HL-60 (cell line): ENCODE data around the gene APIP.

Experiments
- DNase-seq, 2 experiments: peaks; one replicate each; pipeline ENCODE4 v3.0.0-alpha.2; 2010 to 2020; ENCODE audit warnings: low read depth in 1 of 2, low spot score in 1 of 2
- H3K27ac ChIP-seq: fragments of 250-450 bp; sonication (Bioruptor Pico); replicated peaks from 2 replicates; pipeline ENCODE4 v1.5.1; 2020; ENCODE audit warnings: mild to moderate bottlenecking, moderate library complexity
- H3K27me3 ChIP-seq: fragments of 250-450 bp; sonication (Bioruptor Pico); 2 replicates; pipeline ENCODE4 v1.5.1; 2021; ENCODE audit warnings: mild to moderate bottlenecking, moderate library complexity; ENCODE audit not compliant: insufficient read depth, poor library complexity, severe bottlenecking
- H3K4me3 ChIP-seq: replicated peaks from 2 replicates; pipeline ENCODE4 v1.5.1; 2011; ENCODE audit warnings: mild to moderate bottlenecking, control low read depth, low read length; ENCODE audit not compliant: insufficient read depth
- GABPA ChIP-seq: IDR thresholded peaks from 2 replicates; pipeline ENCODE4 v1.6.1; 2012; ENCODE audit warnings: low read depth
- POLR2AphosphoS5 ChIP-seq: IDR thresholded peaks from 2 replicates; pipeline ENCODE4 v1.6.1; 2012; ENCODE audit warnings: low read depth
- SPI1 ChIP-seq: IDR thresholded peaks from 2 replicates; pipeline ENCODE4 v1.6.1; 2012; ENCODE audit warnings: low read depth, mild to moderate bottlenecking, borderline replicate concordance
- TF ChIP-seq, protein P1 (sequence below): IDR thresholded peaks from 2 replicates; pipeline ENCODE4 v1.6.1; 2012; ENCODE audit warnings: low read depth; ENCODE audit not compliant: insufficient replicate concordance
- TF ChIP-seq, protein P2 (sequence below): IDR thresholded peaks from one replicate; pipeline ENCODE4 v1.5.1; 2011; ENCODE audit warnings: low read length, control low read depth, inconsistent platforms; ENCODE audit not compliant: insufficient read depth

The APIP gene

GRCh38 chr11:34860518-34860917, 55.7 kb downstream of the APIP start:
- TF ChIP-seq POLR2AphosphoS5 = no peak
- TF ChIP-seq SPI1 = no peak
- no peak for TF ChIP-seq GABPA
- TF ChIP-seq, protein P1, sequence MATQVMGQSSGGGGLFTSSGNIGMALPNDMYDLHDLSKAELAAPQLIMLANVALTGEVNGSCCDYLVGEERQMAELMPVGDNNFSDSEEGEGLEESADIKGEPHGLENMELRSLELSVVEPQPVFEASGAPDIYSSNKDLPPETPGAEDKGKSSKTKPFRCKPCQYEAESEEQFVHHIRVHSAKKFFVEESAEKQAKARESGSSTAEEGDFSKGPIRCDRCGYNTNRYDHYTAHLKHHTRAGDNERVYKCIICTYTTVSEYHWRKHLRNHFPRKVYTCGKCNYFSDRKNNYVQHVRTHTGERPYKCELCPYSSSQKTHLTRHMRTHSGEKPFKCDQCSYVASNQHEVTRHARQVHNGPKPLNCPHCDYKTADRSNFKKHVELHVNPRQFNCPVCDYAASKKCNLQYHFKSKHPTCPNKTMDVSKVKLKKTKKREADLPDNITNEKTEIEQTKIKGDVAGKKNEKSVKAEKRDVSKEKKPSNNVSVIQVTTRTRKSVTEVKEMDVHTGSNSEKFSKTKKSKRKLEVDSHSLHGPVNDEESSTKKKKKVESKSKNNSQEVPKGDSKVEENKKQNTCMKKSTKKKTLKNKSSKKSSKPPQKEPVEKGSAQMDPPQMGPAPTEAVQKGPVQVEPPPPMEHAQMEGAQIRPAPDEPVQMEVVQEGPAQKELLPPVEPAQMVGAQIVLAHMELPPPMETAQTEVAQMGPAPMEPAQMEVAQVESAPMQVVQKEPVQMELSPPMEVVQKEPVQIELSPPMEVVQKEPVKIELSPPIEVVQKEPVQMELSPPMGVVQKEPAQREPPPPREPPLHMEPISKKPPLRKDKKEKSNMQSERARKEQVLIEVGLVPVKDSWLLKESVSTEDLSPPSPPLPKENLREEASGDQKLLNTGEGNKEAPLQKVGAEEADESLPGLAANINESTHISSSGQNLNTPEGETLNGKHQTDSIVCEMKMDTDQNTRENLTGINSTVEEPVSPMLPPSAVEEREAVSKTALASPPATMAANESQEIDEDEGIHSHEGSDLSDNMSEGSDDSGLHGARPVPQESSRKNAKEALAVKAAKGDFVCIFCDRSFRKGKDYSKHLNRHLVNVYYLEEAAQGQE = no peak
- TF ChIP-seq, protein P2, sequence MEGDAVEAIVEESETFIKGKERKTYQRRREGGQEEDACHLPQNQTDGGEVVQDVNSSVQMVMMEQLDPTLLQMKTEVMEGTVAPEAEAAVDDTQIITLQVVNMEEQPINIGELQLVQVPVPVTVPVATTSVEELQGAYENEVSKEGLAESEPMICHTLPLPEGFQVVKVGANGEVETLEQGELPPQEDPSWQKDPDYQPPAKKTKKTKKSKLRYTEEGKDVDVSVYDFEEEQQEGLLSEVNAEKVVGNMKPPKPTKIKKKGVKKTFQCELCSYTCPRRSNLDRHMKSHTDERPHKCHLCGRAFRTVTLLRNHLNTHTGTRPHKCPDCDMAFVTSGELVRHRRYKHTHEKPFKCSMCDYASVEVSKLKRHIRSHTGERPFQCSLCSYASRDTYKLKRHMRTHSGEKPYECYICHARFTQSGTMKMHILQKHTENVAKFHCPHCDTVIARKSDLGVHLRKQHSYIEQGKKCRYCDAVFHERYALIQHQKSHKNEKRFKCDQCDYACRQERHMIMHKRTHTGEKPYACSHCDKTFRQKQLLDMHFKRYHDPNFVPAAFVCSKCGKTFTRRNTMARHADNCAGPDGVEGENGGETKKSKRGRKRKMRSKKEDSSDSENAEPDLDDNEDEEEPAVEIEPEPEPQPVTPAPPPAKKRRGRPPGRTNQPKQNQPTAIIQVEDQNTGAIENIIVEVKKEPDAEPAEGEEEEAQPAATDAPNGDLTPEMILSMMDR = no peak
- H3K27me3 ChIP-seq = no peaks in the 10 kb centered on the region
- no peak for DNase-seq
- H3K27ac ChIP-seq = no peak overlapping the region
- no peak overlapping the region for H3K4me3 ChIP-seq

GRCh38 chr11:34860034-34860433, 56.1 kb downstream of the APIP start:
- no peak for TF ChIP-seq GABPA
- no peak for TF ChIP-seq POLR2AphosphoS5
- TF ChIP-seq, protein P1 = no peak
- TF ChIP-seq SPI1 = no peak
- TF ChIP-seq, protein P2 = no peak
- DNase-seq = no peak
- Histone ChIP-seq H3K27me3 (no peaks in the 10 kb centered on the region), H3K4me3 (no peak overlapping the region), H3K27ac (no peak overlapping the region)

- Histone ChIP-seq H3K4me3 (no peak overlapping the region), H3K27ac (no peak overlapping the region), H3K27me3 (no peaks in the 10 kb centered on the region)
- no peak for DNase-seq
- TF ChIP-seq SPI1 (no peak), POLR2AphosphoS5 (no peak), GABPA (no peak)
- TF ChIP-seq, protein P1 = no peak
- TF ChIP-seq, protein P2 = no peak
Observed at GRCh38 chr11:34859496-34859895, 56.7 kb downstream of the APIP start.
